Measurements from ENCODE around the gene WDFY4. TPM values are rescaled to one million over a fixed set of nuclear protein-coding genes. Genes with fewer than 3 reads are reported as not detected.

Gene WDFY4
- total RNA-seq, 1 experiment from 2014 or later: 0.23 TPM

GRCh38 chr10:48981310-48981907 is 296.7 kb downstream of the WDFY4 start:
- peak; percentile 15 for DNase-seq (ENCODE audit: low read depth, low spot score)
- peak; percentile 92 for ATAC-seq
- Histone ChIP-seq H3K4me1 (ENCODE audit: control insufficient read depth, insufficient read depth, low read length) (no peaks in the 10 kb centered on the region), H3K4me3 (ENCODE audit: low read depth in 2 of 2, low read length in 2 of 2) (no peak overlapping the region), H3K9me3 (ENCODE audit: control insufficient read depth, insufficient read depth, low read depth, low read length) (no peaks in the 10 kb centered on the region), H3K27me3 (ENCODE audit: control insufficient read depth, insufficient read depth, low read length) (no peaks in the 10 kb centered on the region), H3K36me3 (ENCODE audit: control insufficient read depth, insufficient read depth, low read length) (no peaks in the 10 kb centered on the region), H3K27ac (ENCODE audit: low read length) (no peak overlapping the region)
- TF ChIP-seq TCF7L2 (IDR thresholded peaks at IDR 0.05; ENCODE audit: low read depth, low read length) (no peak), CTCF (IDR thresholded peaks at IDR 0.05) (peak; percentile 97)
- ChIA-PET CTCF (interaction anchor here (1.2 kb wide), 1 partner anchor 183 kb away, joined by 3 read pairs; no protein-coding TSS in a partner anchor), POLR2A (no interaction called here)
- intact Hi-C loops (cut with micrococcal nuclease; ENCODE audit: unreplicated experiment): loop anchor here (5.0 to 10.0 kb wide), 5 partner anchors 181 to 531 kb away; partner anchors contain the start of genes C10orf71 and DRGX
- no TSS peak for BruUV-seq (replicated peaks)
- in situ Hi-C loops (cut with HindIII; ENCODE audit: low pct_unique_long_range_greater_than_20kb, low sequenced_read_pairs): no loop called here

- no TSS peak for BruUV-seq (replicated peaks)
- POLR2A ChIA-PET: no interaction called here
- H3K4me3 ChIP-seq (ENCODE audit: low read depth in 2 of 2, low read length in 2 of 2): no peak overlapping the region
- H3K27me3 ChIP-seq (ENCODE audit: control insufficient read depth, insufficient read depth, low read length): no peaks in the 10 kb centered on the region
- TF ChIP-seq REST (IDR thresholded peaks at IDR 0.05; ENCODE audit: insufficient read depth in 1 of 2, low read depth in 2 of 2, low read length in 1 of 2) (no peak), POLR2AphosphoS5 (IDR thresholded peaks at IDR 0.05; ENCODE audit: low read depth, low read length) (no peak), CTCF (IDR thresholded peaks at IDR 0.05) (no peak), TCF7L2 (IDR thresholded peaks at IDR 0.05; ENCODE audit: low read depth, low read length) (no peak), SIN3A (IDR thresholded peaks at IDR 0.05; ENCODE audit: borderline replicate concordance, insufficient read depth, low read depth, low read length) (no peak)
- in situ Hi-C loops (cut with HindIII; ENCODE audit: low pct_unique_long_range_greater_than_20kb, low sequenced_read_pairs) (no loop called here), intact Hi-C loops (cut with micrococcal nuclease; ENCODE audit: unreplicated experiment) (loop anchor here (5.0 to 10.0 kb wide), 5 partner anchors 180 to 530 kb away; partner anchors contain the start of genes C10orf71 and DRGX)
- no peaks in the 10 kb centered on the region for H3K36me3 ChIP-seq (ENCODE audit: control insufficient read depth, insufficient read depth, low read length)
- no peaks in the 10 kb centered on the region for H3K4me1 ChIP-seq (ENCODE audit: control insufficient read depth, insufficient read depth, low read length)
- H3K27ac ChIP-seq (ENCODE audit: low read length): no peak overlapping the region
- CTCF ChIA-PET: interaction anchor here (1.2 kb wide), 1 partner anchor 182 kb away, joined by 3 read pairs; no protein-coding TSS in a partner anchor
- ATAC-seq (no peak), DNase-seq (ENCODE audit: low read depth, low spot score) (no peak)
- H3K9me3 ChIP-seq (ENCODE audit: control insufficient read depth, insufficient read depth, low read depth, low read length): no peaks in the 10 kb centered on the region
Observed at GRCh38 chr10:48982584-48982983, 297.9 kb downstream of the WDFY4 start.
